AG04450 (cell line): ENCODE measurements around the gene INSC. TPM values are rescaled to one million over a fixed set of nuclear protein-coding genes. Genes with fewer than 3 reads are reported as not detected.

Source experiments
- CTCF ChIA-PET: fragments of 300-600, 350-600 bp; formaldehyde crosslinking; extraction: SDS; loops from one replicate; lab custom pipeline; 2022; ENCODE audit warnings: antibody characterized with exemption, inconsistent platforms; lab: Charles Lee
- POLR2A ChIA-PET: fragments of 350-600 bp; formaldehyde crosslinking; extraction: SDS; loops from one replicate; lab custom pipeline; 2021; ENCODE audit warnings: antibody characterized with exemption, inconsistent platforms; lab: Yijun Ruan, JAX
- DNase-seq: peaks from one replicate; pipeline ENCODE4 v3.0.0-alpha.2; 2011; ENCODE audit warnings: low read depth, low spot score
- H3K27ac ChIP-seq: one replicate; pipeline ENCODE4 v1.5.1; 2012; ENCODE audit warnings: low read depth, low read length, control low read depth
- H3K27me3 ChIP-seq: one replicate; pipeline ENCODE4 v1.6.0; 2012; ENCODE audit warnings: low read length; ENCODE audit not compliant: control insufficient read depth, insufficient read depth
- H3K4me3 ChIP-seq: 2 replicates; pipeline ENCODE4 v1.5.1; 2011; ENCODE audit warnings: mild to moderate bottlenecking, low read depth, low read length, control low read depth
- H3K9me3 ChIP-seq: 2 replicates; pipeline ENCODE4 v1.5.1; 2012; ENCODE audit warnings: low read length; ENCODE audit not compliant: control insufficient read depth, insufficient read depth
- CTCF ChIP-seq: IDR thresholded peaks from 2 replicates; pipeline ENCODE4 v1.5.1; 2011; ENCODE audit warnings: low read depth, low read length, control low read depth, inconsistent platforms
- polyA plus RNA-seq: library from polyadenylated mRNA; depleted of rRNA; stranded (reverse); fragments of >200 nt; gene quantifications from 2 replicates; pipeline ENCODE4 v1.2.3, GENCODE V29; 2011

The INSC gene
- polyA plus RNA-seq, 1 experiment: 0.53 TPM

GRCh38 chr11:15091625-15092024, 23.1 kb upstream of the INSC start:
- no peak for DNase-seq
- Histone ChIP-seq H3K9me3 (no peaks in the 10 kb centered on the region), H3K27ac (no peak overlapping the region), H3K27me3 (no peaks in the 10 kb centered on the region), H3K4me3 (no peak overlapping the region)
- CTCF ChIA-PET: interaction anchor here (1.0 to 4.6 kb wide), 4 partner anchors 9 to 116 kb away, joined by 3 to 20 read pairs (median 6); no protein-coding TSS in a partner anchor
- POLR2A ChIA-PET: no interaction called here
- no peak for TF ChIP-seq CTCF

GRCh38 chr11:15093432-15093831, 21.3 kb upstream of the INSC start:
- Histone ChIP-seq H3K9me3 (no peaks in the 10 kb centered on the region), H3K27ac (no peak overlapping the region), H3K27me3 (no peaks in the 10 kb centered on the region), H3K4me3 (no peak overlapping the region)
- DNase-seq: no peak
- no peak for TF ChIP-seq CTCF
- ChIA-PET CTCF (interaction anchor here (0.7 kb wide), 1 partner anchor 114 kb away, joined by 3 read pairs; no protein-coding TSS in a partner anchor), POLR2A (no interaction called here)

GRCh38 chr11:15095736-15096228, 18.9 kb upstream of the INSC start:
- ChIA-PET CTCF (interaction anchor here (1.4 kb wide), 1 partner anchor 112 kb away, joined by 4 read pairs; no protein-coding TSS in a partner anchor), POLR2A (no interaction called here)
- no peaks in the 10 kb centered on the region for H3K9me3 ChIP-seq
- H3K4me3 ChIP-seq: no peak overlapping the region
- H3K27ac ChIP-seq: no peak overlapping the region
- H3K27me3 ChIP-seq: peaks cover 2% of the 10 kb centered on the region
- no peak for TF ChIP-seq CTCF
- no peak for DNase-seq

- CTCF ChIA-PET: interaction anchor here (1.2 to 1.7 kb wide), 2 partner anchors 22 to 190 kb away, joined by 4 to 5 read pairs; no protein-coding TSS in a partner anchor
- no peak for DNase-seq
- Histone ChIP-seq H3K9me3 (no peaks in the 10 kb centered on the region), H3K4me3 (no peak overlapping the region), H3K27ac (no peak overlapping the region), H3K27me3 (peaks cover 2% of the 10 kb centered on the region)
- no peak for TF ChIP-seq CTCF
- POLR2A ChIA-PET: no interaction called here
Measured at GRCh38 chr11:15097411-15097810, 17.3 kb upstream of the INSC start.

GRCh38 chr11:15099267-15099666, 15.5 kb upstream of the INSC start:
- H3K4me3 ChIP-seq: no peak overlapping the region
- no peak for TF ChIP-seq CTCF
- peaks cover 2% of the 10 kb centered on the region for H3K27me3 ChIP-seq
- H3K27ac ChIP-seq: no peak overlapping the region
- ChIA-PET CTCF (interaction anchor here (1.0 to 5.2 kb wide), 15 partner anchors 9 to 191 kb away, joined by 3 to 142 read pairs (median 6); partner anchors contain the start of gene INSC), POLR2A (no interaction called here)
- no peaks in the 10 kb centered on the region for H3K9me3 ChIP-seq
- DNase-seq: no peak
